Subcutaneous abdominal adipose tissue (tissue), 5 donors: ENCODE data around the gene DHCR7.

Experiments used
- H3K27ac ChIP-seq: one replicate; pipeline ENCODE4 v1.7.0; 2013; ENCODE audit warnings: low read depth, mild to moderate bottlenecking, inconsistent platforms, low read length, moderate library complexity
- H3K27me3 ChIP-seq, 5 donors: one replicate each; pipeline ENCODE4 v1.7.0; 2013; ENCODE audit warnings: low read length in 5 of 5, inconsistent platforms in 1 of 5; ENCODE audit not compliant: control insufficient read depth in 5 of 5, insufficient read depth in 4 of 5
- H3K36me3 ChIP-seq, 5 donors: one replicate each; pipeline ENCODE4 v1.7.0; 2013; ENCODE audit warnings: low read length in 5 of 5; ENCODE audit not compliant: control insufficient read depth in 5 of 5, insufficient read depth in 5 of 5
- H3K4me1 ChIP-seq, 5 donors: one replicate each; pipeline ENCODE4 v1.7.0; 2013; ENCODE audit warnings: low read length in 5 of 5, mild to moderate bottlenecking in 3 of 5, moderate library complexity in 1 of 5; ENCODE audit not compliant: control insufficient read depth in 5 of 5, insufficient read depth in 5 of 5
- H3K4me3 ChIP-seq, 5 donors: one replicate each; pipeline ENCODE4 v1.7.0; 2013; ENCODE audit warnings: low read length in 5 of 5, low read depth in 1 of 5
- H3K9ac ChIP-seq, 5 donors: one replicate each; pipeline ENCODE4 v1.7.0; 2013; ENCODE audit warnings: low read length in 5 of 5, mild to moderate bottlenecking in 4 of 5, moderate library complexity in 3 of 5
- H3K9me3 ChIP-seq, 5 donors: one replicate each; pipeline ENCODE4 v1.7.0; 2013; ENCODE audit warnings: low read length in 5 of 5; ENCODE audit not compliant: control insufficient read depth in 5 of 5
- donor health status: healthy.
- donor health status: healthy.
- donor health status: healthy.
- donor health status: healthy.
- donor health status: healthy.

DHCR7 gene

DNA sequence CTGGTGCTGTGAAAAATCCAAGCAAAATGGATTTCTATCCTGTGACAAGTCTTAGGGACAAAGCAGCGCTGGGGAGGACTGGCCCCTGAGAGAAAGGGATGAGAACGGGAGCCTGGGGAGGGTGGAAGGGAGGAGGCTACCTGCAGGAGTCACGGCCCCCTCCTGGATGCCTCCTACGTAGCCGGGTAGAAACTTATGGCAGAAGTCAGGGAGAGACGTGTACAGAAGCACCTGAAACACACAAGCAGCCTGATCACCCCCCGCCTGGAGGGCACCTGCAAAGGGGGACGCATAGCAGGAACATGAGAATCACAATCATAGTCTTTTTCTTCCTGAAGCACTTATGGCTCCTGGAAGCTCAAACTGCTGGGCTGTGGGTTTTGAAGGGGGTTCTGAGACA, 6.1 kb downstream of the DHCR7 start:
- H3K9ac ChIP-seq, result no peak overlapping the region
- H3K36me3 ChIP-seq, result peaks cover 0 to 69% (median 61%) of the 10 kb centered on the region in 5 donors
- H3K9me3 ChIP-seq, result peaks cover 0 to 9% (median 2%) of the 10 kb centered on the region in 5 donors
- H3K4me1 ChIP-seq, result no peaks in the 10 kb centered on the region
- H3K27me3 ChIP-seq, result no peaks in the 10 kb centered on the region
- H3K4me3 ChIP-seq, result no peak overlapping the region
- H3K27ac ChIP-seq, result no peak overlapping the region

- Histone ChIP-seq H3K4me3 (no peak overlapping the region), H3K9ac (no peak overlapping the region), H3K27ac (no peak overlapping the region), H3K9me3 (peaks cover 0 to 3% (median 0%) of the 10 kb centered on the region in 5 donors), H3K27me3 (no peaks in the 10 kb centered on the region), H3K4me1 (no peaks in the 10 kb centered on the region), H3K36me3 (peaks cover 0 to 73% (median 64%) of the 10 kb centered on the region in 5 donors)
Measured at GRCh38 chr11:71441251-71441650, 6.9 kb downstream of the DHCR7 start.

DNA sequence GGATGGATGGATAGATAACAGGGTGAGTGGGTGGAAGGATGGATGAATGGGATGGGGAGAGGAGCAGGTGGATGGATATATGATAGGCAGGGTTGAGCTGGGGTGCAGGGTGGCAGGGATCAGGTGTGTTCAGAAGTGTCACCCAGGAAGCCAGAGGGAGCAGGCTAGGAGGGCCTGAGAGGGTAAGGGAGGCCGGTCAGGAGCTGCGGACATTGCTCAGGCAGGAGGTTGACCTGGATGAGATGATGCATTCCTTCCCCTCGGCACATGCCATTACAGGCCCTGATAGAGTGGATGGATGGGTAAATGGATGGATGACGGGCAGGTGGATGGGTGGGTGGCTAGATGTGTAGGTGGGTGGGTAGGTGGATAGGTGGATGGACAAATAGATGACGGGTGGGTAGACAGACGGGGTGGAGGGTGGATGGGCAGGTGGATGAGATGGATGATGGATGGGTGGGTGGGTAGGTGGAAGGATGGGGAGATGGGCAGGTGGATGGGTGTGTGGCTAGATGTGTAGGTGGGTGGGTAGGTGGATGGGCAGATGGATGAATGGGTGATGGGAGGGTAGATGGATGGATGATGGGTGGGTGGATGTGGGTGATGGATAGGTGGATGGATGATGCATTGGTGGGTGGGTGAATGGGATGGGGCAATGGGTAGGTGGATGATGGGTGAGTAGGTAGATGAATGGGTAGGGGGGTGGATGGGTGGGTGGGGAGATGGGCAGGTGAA, 8.0 kb downstream of the DHCR7 start:
- H3K36me3 ChIP-seq, result peaks cover 0 to 80% (median 71%) of the 10 kb centered on the region in 5 donors
- H3K4me1 ChIP-seq, result no peaks in the 10 kb centered on the region
- no peak overlapping the region for H3K4me3 ChIP-seq
- no peaks in the 10 kb centered on the region for H3K9me3 ChIP-seq
- H3K9ac ChIP-seq, result no peak overlapping the region
- H3K27ac ChIP-seq, result no peak overlapping the region
- no peaks in the 10 kb centered on the region for H3K27me3 ChIP-seq

- Histone ChIP-seq H3K36me3 (peaks cover 0 to 73% (median 68%) of the 10 kb centered on the region in 5 donors), H3K4me1 (peaks cover 0 to 5% (median 5%) of the 10 kb centered on the region in 5 donors), H3K9ac (no peak overlapping the region)
Measured at GRCh38 chr11:71438650-71439049, 9.5 kb downstream of the DHCR7 start.

DNA sequence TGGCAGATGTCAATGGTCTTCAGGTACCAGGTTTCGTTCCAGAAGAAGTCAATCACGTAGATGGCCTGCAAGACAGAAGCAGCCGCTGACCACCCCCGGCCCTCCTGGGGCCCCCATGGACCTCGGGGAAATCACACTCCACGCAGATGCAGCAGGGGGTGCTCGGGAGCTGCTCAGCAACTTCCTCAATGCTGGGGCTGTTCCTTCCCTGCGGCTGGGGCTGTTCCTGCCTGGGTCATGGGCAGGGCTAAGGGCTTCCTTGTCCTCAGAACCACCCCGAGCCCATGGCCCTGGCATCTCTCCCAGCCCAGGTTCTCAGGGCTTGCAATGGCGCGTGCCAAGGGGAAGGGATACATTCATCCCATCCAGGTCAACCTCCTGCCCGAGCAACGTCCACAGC, 10.3 kb downstream of the DHCR7 start:
- Histone ChIP-seq H3K4me3 (no peak overlapping the region), H3K27ac (no peak overlapping the region), H3K9ac (no peak overlapping the region), H3K9me3 (no peaks in the 10 kb centered on the region), H3K27me3 (no peaks in the 10 kb centered on the region), H3K36me3 (peaks cover 0 to 66% (median 61%) of the 10 kb centered on the region in 5 donors), H3K4me1 (peaks cover 0 to 12% (median 12%) of the 10 kb centered on the region in 5 donors)

More at GRCh38 chr11:71438650-71439049, 9.5 kb downstream of the DHCR7 start:
- no peak overlapping the region for H3K4me3 ChIP-seq
- no peaks in the 10 kb centered on the region for H3K9me3 ChIP-seq
- no peak overlapping the region for H3K27ac ChIP-seq
- H3K27me3 ChIP-seq, result no peaks in the 10 kb centered on the region

DNA sequence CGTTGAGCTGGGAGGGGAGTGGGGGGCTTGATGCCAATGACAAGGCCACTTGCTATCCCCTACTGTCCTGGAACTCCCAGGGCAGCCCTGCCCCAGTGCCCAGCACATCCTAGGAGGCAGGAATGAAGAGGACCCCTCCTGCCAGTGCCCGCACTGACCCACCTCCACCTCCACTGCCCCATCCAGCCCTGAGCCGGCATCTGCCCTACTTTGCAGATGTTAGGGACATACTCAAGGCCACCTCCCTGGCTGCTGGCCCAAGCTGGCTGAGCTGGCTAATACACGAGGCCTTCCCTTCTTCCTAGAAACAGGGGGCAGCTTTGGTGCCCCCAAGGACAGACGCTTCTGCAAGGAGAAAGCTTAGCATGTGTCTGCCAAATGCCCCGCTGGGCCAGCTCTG, 10.8 kb downstream of the DHCR7 start:
- peaks cover 0 to 63% (median 61%) of the 10 kb centered on the region in 5 donors for H3K36me3 ChIP-seq
- H3K4me1 ChIP-seq, result peaks cover 0 to 17% (median 16%) of the 10 kb centered on the region in 5 donors
- H3K4me3 ChIP-seq, result no peak overlapping the region
- no peaks in the 10 kb centered on the region for H3K27me3 ChIP-seq
- H3K27ac ChIP-seq, result no peak overlapping the region
- H3K9ac ChIP-seq, result no peak overlapping the region
- H3K9me3 ChIP-seq, result no peaks in the 10 kb centered on the region

GRCh38 chr11:71436861-71437260, 11.3 kb downstream of the DHCR7 start:
- H3K4me1 ChIP-seq, result peaks cover 0 to 23% (median 19%) of the 10 kb centered on the region in 5 donors
- H3K27ac ChIP-seq, result no peak overlapping the region
- no peak overlapping the region for H3K4me3 ChIP-seq
- no peaks in the 10 kb centered on the region for H3K27me3 ChIP-seq
- H3K9ac ChIP-seq, result no peak overlapping the region
- no peaks in the 10 kb centered on the region for H3K9me3 ChIP-seq
- peaks cover 0 to 58% (median 57%) of the 10 kb centered on the region in 5 donors for H3K36me3 ChIP-seq

- no peaks in the 10 kb centered on the region for H3K9me3 ChIP-seq
- H3K27me3 ChIP-seq, result no peaks in the 10 kb centered on the region
- H3K4me3 ChIP-seq, result no peak overlapping the region
- H3K4me1 ChIP-seq, result peaks cover 0 to 29% (median 19%) of the 10 kb centered on the region in 5 donors
- H3K36me3 ChIP-seq, result peaks cover 0 to 45% (median 43%) of the 10 kb centered on the region in 5 donors
- H3K27ac ChIP-seq, result no peak overlapping the region
- H3K9ac ChIP-seq, result no peak overlapping the region
Measured at GRCh38 chr11:71435278-71435951, 12.8 kb downstream of the DHCR7 start.

- H3K4me1 ChIP-seq, result peaks cover 0 to 32% (median 22%) of the 10 kb centered on the region in 5 donors
- H3K9ac ChIP-seq, result no peak overlapping the region
- peaks cover 0 to 38% (median 35%) of the 10 kb centered on the region in 5 donors for H3K36me3 ChIP-seq
- no peaks in the 10 kb centered on the region for H3K27me3 ChIP-seq
- H3K4me3 ChIP-seq, result no peak overlapping the region
- no peak overlapping the region for H3K27ac ChIP-seq
- H3K9me3 ChIP-seq, result no peaks in the 10 kb centered on the region
Measured at GRCh38 chr11:71434576-71435130, 13.5 kb downstream of the DHCR7 start.
